Trophoblast cell (in vitro differentiated cells and primary cell): Measurements from ENCODE around the gene NEU1.

ENCODE experiments used
- DNase-seq, 2 donors: peaks; one replicate each; pipeline ENCODE4 v3.0.0-alpha.2; 2016
- H2AFZ ChIP-seq: 2 replicates; pipeline ENCODE4 v1.6.1; 2013; ENCODE audit warnings: low read length, moderate library complexity, mild to moderate bottlenecking; ENCODE audit not compliant: insufficient read depth, poor library complexity
- H2AK5ac ChIP-seq: 2 replicates; pipeline ENCODE4 v1.6.1; 2013; ENCODE audit warnings: mild to moderate bottlenecking, low read length
- H2BK120ac ChIP-seq: 2 replicates; pipeline ENCODE4 v1.6.1; 2013; ENCODE audit warnings: low read length, mild to moderate bottlenecking, moderate library complexity; ENCODE audit not compliant: insufficient read depth, poor library complexity
- H2BK12ac ChIP-seq: 2 replicates; pipeline ENCODE4 v1.6.1; 2013; ENCODE audit warnings: mild to moderate bottlenecking, low read length, moderate library complexity
- H2BK5ac ChIP-seq: 2 replicates; pipeline ENCODE4 v1.6.1; 2013; ENCODE audit warnings: low read length, low read depth, moderate library complexity, mild to moderate bottlenecking; ENCODE audit not compliant: poor library complexity
- H3K14ac ChIP-seq: 2 replicates; pipeline ENCODE4 v1.6.1; 2013; ENCODE audit warnings: mild to moderate bottlenecking, low read length
- H3K18ac ChIP-seq: 2 replicates; pipeline ENCODE4 v1.6.1; 2013; ENCODE audit warnings: mild to moderate bottlenecking, low read length
- H3K23ac ChIP-seq: 2 replicates; pipeline ENCODE4 v1.6.1; 2013; ENCODE audit warnings: low read length
- H3K27ac ChIP-seq: 2 replicates; pipeline ENCODE4 v1.5.1; 2013; ENCODE audit warnings: low read depth, mild to moderate bottlenecking, inconsistent platforms, low read length, moderate library complexity
- H3K27me3 ChIP-seq: 2 replicates; pipeline ENCODE4 v1.6.1; 2013; ENCODE audit warnings: inconsistent platforms, mild to moderate bottlenecking, low read length, moderate library complexity; ENCODE audit not compliant: insufficient read depth
- H3K36me3 ChIP-seq, 2 experiments: 1 replicate in 1 of 2; 2 replicates in 1 of 2; pipeline ENCODE4 v1.6.1; 2013; ENCODE audit warnings: low read length in 2 of 2, mild to moderate bottlenecking in 2 of 2, moderate library complexity in 1 of 2; ENCODE audit not compliant: insufficient read depth in 2 of 2, control insufficient read depth in 1 of 2
- H3K4ac ChIP-seq: 2 replicates; pipeline ENCODE4 v1.6.1; 2013; ENCODE audit warnings: low read depth, mild to moderate bottlenecking, low read length, moderate library complexity
- H3K4me1 ChIP-seq, 2 experiments: 1 replicate in 1 of 2; 2 replicates in 1 of 2; pipeline ENCODE4 v1.6.1; 2013; ENCODE audit warnings: low read length in 2 of 2, mild to moderate bottlenecking in 2 of 2, moderate library complexity in 1 of 2; ENCODE audit not compliant: insufficient read depth in 2 of 2, control insufficient read depth in 1 of 2
- H3K4me2 ChIP-seq: 2 replicates; pipeline ENCODE4 v1.6.1; 2013; ENCODE audit warnings: inconsistent platforms, mild to moderate bottlenecking, low read length, moderate library complexity
- H3K4me3 ChIP-seq: 2 replicates; pipeline ENCODE4 v1.5.1; 2013; ENCODE audit warnings: mild to moderate bottlenecking, low read depth, low read length, inconsistent platforms
- H3K79me1 ChIP-seq: one replicate; pipeline ENCODE4 v1.6.1; 2013; ENCODE audit warnings: low read length
- H3K79me2 ChIP-seq: 2 replicates; pipeline ENCODE4 v1.6.1; 2013; ENCODE audit warnings: low read length, mild to moderate bottlenecking; ENCODE audit not compliant: control insufficient read depth, insufficient read depth, poor library complexity
- H3K9ac ChIP-seq: 2 replicates; pipeline ENCODE4 v1.6.1; 2013; ENCODE audit warnings: mild to moderate bottlenecking, low read length
- H3K9me3 ChIP-seq: 2 replicates; pipeline ENCODE4 v1.6.1; 2013; ENCODE audit warnings: low read depth, mild to moderate bottlenecking, control low read depth, inconsistent platforms, low read length; ENCODE audit not compliant: insufficient read depth
- H4K12ac ChIP-seq: 2 replicates; pipeline ENCODE4 v1.6.1; 2013; ENCODE audit warnings: low read depth, mild to moderate bottlenecking, low read length, moderate library complexity
- H4K8ac ChIP-seq: 2 replicates; pipeline ENCODE4 v1.6.1; 2013; ENCODE audit warnings: low read depth, mild to moderate bottlenecking, low read length, moderate library complexity
- H4K91ac ChIP-seq: one replicate; pipeline ENCODE4 v1.6.1; 2013; ENCODE audit warnings: low read depth, mild to moderate bottlenecking, low read length, moderate library complexity
- WGBS: extraction: QIAGEN DNeasy Blood & Tissue Kit; methylation state at CpG from one replicate; pipeline ENCODE4 v1.1.7; 2013; ENCODE audit warnings: missing lambda C conversion rate; ENCODE audit not compliant: insufficient read length, insufficient coverage; ENCODE audit errors: extremely low coverage; 5-methylcytosine and 5-hydroxymethylcytosine counted together

The NEU1 gene

GRCh38 chr6:31905041-31905440, 42.4 kb upstream of the NEU1 start:
- no peak overlapping the region for H2AFZ ChIP-seq
- peaks cover 10% of the 10 kb centered on the region for H3K79me1 ChIP-seq
- H2BK5ac ChIP-seq = no peak overlapping the region
- no peak overlapping the region for H3K14ac ChIP-seq
- H3K4me2 ChIP-seq = no peak overlapping the region
- no peak overlapping the region for H4K8ac ChIP-seq
- H3K9ac ChIP-seq = no peak overlapping the region
- H3K36me3 ChIP-seq = peaks cover under 1 to 2% of the 10 kb centered on the region in 2 experiments
- no peak overlapping the region for H3K18ac ChIP-seq
- no peak overlapping the region for H3K27ac ChIP-seq
- no peaks in the 10 kb centered on the region for H3K9me3 ChIP-seq
- H2BK120ac ChIP-seq = no peak overlapping the region
- no peaks in the 10 kb centered on the region for H3K79me2 ChIP-seq
- H3K4me1 ChIP-seq = peaks cover 7 to 8% of the 10 kb centered on the region in 2 experiments
- no peaks in the 10 kb centered on the region for H3K27me3 ChIP-seq
- no peak overlapping the region for H4K12ac ChIP-seq
- no peak overlapping the region for H2AK5ac ChIP-seq
- WGBS = no CpG with 5 or more reads among the region's 1 CpG
- no peak for DNase-seq
- no peak overlapping the region for H3K4ac ChIP-seq
- H4K91ac ChIP-seq = no peak overlapping the region
- no peak overlapping the region for H2BK12ac ChIP-seq
- H3K23ac ChIP-seq = no peak overlapping the region
- no peak overlapping the region for H3K4me3 ChIP-seq

- Histone ChIP-seq H4K91ac (no peak overlapping the region), H2BK5ac (no peak overlapping the region), H3K4ac (no peak overlapping the region), H3K9me3 (peaks cover 4% of the 10 kb centered on the region), H3K23ac (no peak overlapping the region), H3K27ac (no peak overlapping the region), H2BK12ac (no peak overlapping the region), H2AFZ (no peak overlapping the region), H3K79me1 (peaks cover 10% of the 10 kb centered on the region), H3K4me2 (no peak overlapping the region), H3K79me2 (no peaks in the 10 kb centered on the region), H3K14ac (no peak overlapping the region), H2AK5ac (no peak overlapping the region), H3K4me3 (no peak overlapping the region), H3K36me3 (peaks cover 4 to 5% of the 10 kb centered on the region in 2 experiments), H4K8ac (no peak overlapping the region), H3K18ac (no peak overlapping the region), H2BK120ac (no peak overlapping the region), H3K27me3 (no peaks in the 10 kb centered on the region), H3K4me1 (peaks cover 7 to 8% of the 10 kb centered on the region in 2 experiments), H4K12ac (no peak overlapping the region), H3K9ac (no peak overlapping the region)
- DNase-seq = no peak
- WGBS = no CpG with 5 or more reads among the region's 3 CpGs
Observed at GRCh38 chr6:31903957-31904356, 41.3 kb upstream of the NEU1 start.

GRCh38 chr6:31901953-31902643, 39.5 kb upstream of the NEU1 start, which contains the start of gene ZBTB12:
Gene ZBTB12 (minus strand): TSS chr6:31902086. CDS start chr6:31901305, 781 bp downstream.
- Histone ChIP-seq H4K91ac (peak within 1 kb of the TSS; percentile 77), H2BK5ac (no peak within 1 kb of the TSS), H3K14ac (peak within 1 kb of the TSS; percentile 81), H3K4me1 (peaks cover 11 to 12% of the 10 kb centered on the region in 2 experiments), H2AK5ac (peak within 1 kb of the TSS; percentile 83), H3K4ac (peak within 1 kb of the TSS; percentile 65), H4K12ac (peak within 1 kb of the TSS; percentile 63), H2BK120ac (peak within 1 kb of the TSS; percentile 5), H3K23ac (no peak within 1 kb of the TSS), H3K27me3 (no peaks in the 10 kb centered on the region), H3K79me2 (peaks cover 7% of the 10 kb centered on the region), H3K4me2 (peak within 1 kb of the TSS; percentile 78), H2BK12ac (no peak within 1 kb of the TSS), H3K9me3 (peaks cover 4% of the 10 kb centered on the region), H3K18ac (peak within 1 kb of the TSS; percentile 76), H2AFZ (peak within 1 kb of the TSS; percentile 87), H4K8ac (peak within 1 kb of the TSS; percentile 61), H3K79me1 (peaks cover 18% of the 10 kb centered on the region), H3K4me3 (peak within 1 kb of the TSS; percentile 76), H3K9ac (peak within 1 kb of the TSS; percentile 50), H3K27ac (peak within 1 kb of the TSS; percentile 71), H3K36me3 (peaks cover 4 to 5% of the 10 kb centered on the region in 2 experiments)
- no CpG with 5 or more reads among the region's 77 CpGs for WGBS
- peak; percentile 54 to 67 for DNase-seq

- peak overlapping the region; percentile 65 for H3K4ac ChIP-seq
- peak overlapping the region; percentile 77 for H4K91ac ChIP-seq
- H4K12ac ChIP-seq = peak overlapping the region; percentile 63
- no peak overlapping the region for H3K23ac ChIP-seq
- no CpG with 5 or more reads among the region's 45 CpGs for WGBS
- H2BK120ac ChIP-seq = peak overlapping the region; percentile 5
- no peak overlapping the region for H2BK12ac ChIP-seq
- H2AFZ ChIP-seq = peak overlapping the region; percentile 59
- peaks cover 15% of the 10 kb centered on the region in 2 experiments for H3K4me1 ChIP-seq
- DNase-seq = no peak
- peak overlapping the region; percentile 76 for H3K18ac ChIP-seq
- peaks cover 20% of the 10 kb centered on the region for H3K79me1 ChIP-seq
- peak overlapping the region; percentile 71 for H3K27ac ChIP-seq
- H4K8ac ChIP-seq = peak overlapping the region; percentile 51
- H2BK5ac ChIP-seq = no peak overlapping the region
- H3K36me3 ChIP-seq = peaks cover 4 to 5% of the 10 kb centered on the region in 2 experiments
- H3K4me2 ChIP-seq = peak overlapping the region; percentile 78
- peak overlapping the region; percentile 45 for H2AK5ac ChIP-seq
- peak overlapping the region; percentile 76 for H3K4me3 ChIP-seq
- peaks cover 7% of the 10 kb centered on the region for H3K79me2 ChIP-seq
- no peaks in the 10 kb centered on the region for H3K27me3 ChIP-seq
- H3K14ac ChIP-seq = peak overlapping the region; percentile 81
- peak overlapping the region; percentile 50 for H3K9ac ChIP-seq
- H3K9me3 ChIP-seq = peaks cover 4% of the 10 kb centered on the region
Observed at GRCh38 chr6:31901415-31901952, 38.9 kb upstream of the NEU1 start.
